B cell (primary cell): Measurements from ENCODE around the gene TMEM236. TPM values are rescaled to one million over a fixed set of nuclear protein-coding genes. Genes with fewer than 3 reads are reported as not detected.

Experiments
- ATAC-seq: fragments of 200-7000 bp; cut with Tn5 transposase; one replicate; pipeline ENCODE4 v1.10.0; 2021; ENCODE audit warnings: low read depth, mild to moderate bottlenecking, moderate number of reproducible peaks, moderate library complexity
- CTCF ChIA-PET: fragments of 350-600 bp; sonication (Branson Sonifier 250); formaldehyde crosslinking; loops from one replicate; lab custom pipeline; 2021; ENCODE audit warnings: antibody characterized with exemption, inconsistent platforms; lab: Charles Lee
- POLR2A ChIA-PET: fragments of 350-600 bp; sonication (Branson Sonifier 250); formaldehyde crosslinking; loops from one replicate; lab custom pipeline; 2021; ENCODE audit warnings: antibody characterized with exemption; lab: Charles Lee
- DNase-seq: peaks from one replicate; pipeline ENCODE4 v3.0.0; 2013
- H2AFZ ChIP-seq: 2 replicates; pipeline ENCODE4 v1.6.1; 2012; ENCODE audit warnings: mild to moderate bottlenecking, low read depth, low read length; ENCODE audit not compliant: insufficient read depth, poor library complexity, severe bottlenecking
- H3K27ac ChIP-seq, 2 donors: 1 replicate in 1 of 2; 2 replicates in 1 of 2; pipeline ENCODE4 v1.5.1; 2012 to 2013; ENCODE audit warnings: low read length in 2 of 2, mild to moderate bottlenecking in 2 of 2, moderate library complexity in 1 of 2
- H3K27me3 ChIP-seq, 4 experiments: fragments of 200-600 bp in 1 of 4; sonication (generic) in 1 of 4; replicated peaks in 1 of 4; 1 replicate in 2 of 4; 2 replicates in 2 of 4; pipeline versions ENCODE4 v1.6.1 to v1.7.0; 2013 to 2016; ENCODE audit warnings: low read length in 3 of 4, mild to moderate bottlenecking in 2 of 4, mixed read lengths in 1 of 4, moderate library complexity in 1 of 4; ENCODE audit not compliant: insufficient read depth in 4 of 4, control insufficient read depth in 3 of 4; ENCODE audit errors: control extremely low read depth in 1 of 4
- H3K36me3 ChIP-seq, 2 experiments: replicated peaks in 1 of 2; 1 replicate in 1 of 2; 2 replicates in 1 of 2; pipeline versions ENCODE4 v1.6.1 to v1.7.1; 2013; ENCODE audit warnings: low read length in 1 of 2; ENCODE audit not compliant: insufficient read depth in 2 of 2, control insufficient read depth in 1 of 2; ENCODE audit errors: control extremely low read depth in 1 of 2, extremely low read depth in 1 of 2
- H3K4me1 ChIP-seq, 2 donors: fragments of 200-600 bp in 1 of 2; sonication (generic) in 1 of 2; 1 replicate in 1 of 2; 2 replicates in 1 of 2; pipeline versions ENCODE4 v1.5.1 to v1.6.1; 2013 to 2017; ENCODE audit warnings: low read length in 2 of 2; ENCODE audit not compliant: control insufficient read depth in 2 of 2, insufficient read depth in 2 of 2
- H3K4me2 ChIP-seq: replicated peaks from 2 replicates; pipeline ENCODE3; 2012; ENCODE audit warnings: mild to moderate bottlenecking, low read depth, low read length; ENCODE audit not compliant: poor library complexity, severe bottlenecking
- H3K4me3 ChIP-seq, 5 experiments: fragments of 200-600 bp in 1 of 5; sonication (generic) in 1 of 5; 1 replicate in 3 of 5; 2 replicates in 2 of 5; pipeline versions ENCODE4 v1.5.1 to v1.7.0; 2011 to 2016; ENCODE audit warnings: low read length in 4 of 5, mild to moderate bottlenecking in 4 of 5, low read depth in 2 of 5, control low read depth in 1 of 5, moderate library complexity in 1 of 5; ENCODE audit not compliant: insufficient read depth in 1 of 5; ENCODE audit errors: control extremely low read depth in 1 of 5, extremely low read depth in 1 of 5
- H3K79me2 ChIP-seq: fragments of 200-600 bp; sonication (generic); one replicate; pipeline ENCODE4 v1.6.0; 2016; ENCODE audit warnings: low read length; ENCODE audit not compliant: control insufficient read depth, insufficient read depth
- H3K9ac ChIP-seq: fragments of 200-600 bp; sonication (generic); 2 replicates; pipeline ENCODE4 v1.6.1; 2017; ENCODE audit warnings: mild to moderate bottlenecking, low read length, moderate library complexity
- H3K9me3 ChIP-seq, 3 donors: one replicate each; pipeline versions ENCODE4 v1.6.1 to v1.7.1; 2013; ENCODE audit warnings: low read length in 2 of 3; ENCODE audit not compliant: control insufficient read depth in 2 of 3, insufficient read depth in 1 of 3; ENCODE audit errors: control extremely low read depth in 1 of 3
- H4K20me1 ChIP-seq: 2 replicates; pipeline ENCODE4 v1.6.0; 2012; ENCODE audit warnings: mild to moderate bottlenecking, low read length; ENCODE audit not compliant: insufficient read depth, control insufficient read depth, poor library complexity, severe bottlenecking
- H3K27ac Mint-ChIP-seq: one replicate; pipeline ENCODE4 v1.8.0; 2021; ENCODE audit warnings: mixed read lengths
- H3K27me3 Mint-ChIP-seq: one replicate; pipeline ENCODE4 v1.8.0; 2021; ENCODE audit warnings: mixed read lengths
- H3K4me1 Mint-ChIP-seq: one replicate; pipeline ENCODE4 v1.8.0; 2021; ENCODE audit warnings: mixed read lengths
- H3K4me3 Mint-ChIP-seq: one replicate; pipeline ENCODE4 v1.8.0; 2021; ENCODE audit warnings: mixed read lengths
- H3K9me3 Mint-ChIP-seq: one replicate; pipeline ENCODE4 v1.8.0; 2022; ENCODE audit warnings: mixed read lengths; ENCODE audit not compliant: insufficient read depth
- EZH2 ChIP-seq: IDR thresholded peaks from 2 replicates; pipeline ENCODE4 v1.6.1; 2012; ENCODE audit warnings: borderline replicate concordance, low read depth, mild to moderate bottlenecking, moderate library complexity, low read length; ENCODE audit not compliant: insufficient read depth, poor library complexity, severe bottlenecking
- WGBS: methylation state at CpG from one replicate; pipeline ENCODE4 v1.1.5; 2013; ENCODE audit warnings: missing lambda C conversion rate; ENCODE audit not compliant: insufficient coverage; 5-methylcytosine and 5-hydroxymethylcytosine counted together
- intact Hi-C: fragments of 100-400 bp; cut with micrococcal nuclease; formaldehyde crosslinking; loops from one replicate; pipeline ENCODE4 v1.10.0; 2022
- polyA plus RNA-seq: library from polyadenylated mRNA; depleted of rRNA; stranded (reverse); fragments of >200 nt; gene quantifications from 2 replicates; pipeline ENCODE4 v1.2.3, GENCODE V29; 2012
- total RNA-seq, 2 donors: library from RNA; stranded (reverse); fragments of 120-200 nt in 1 of 2; gene quantifications; 1 replicate in 1 of 2; 2 replicates in 1 of 2; pipeline versions ENCODE4 v1.2.3 to v1.2.4, GENCODE V29; 2013 to 2022
- TF ChIP-seq, protein P1 (sequence below): fragments of 200-600 bp; IDR thresholded peaks from one replicate; pipeline ENCODE4 v1.8.0; 2022; ENCODE audit warnings: antibody characterized with exemption, mild to moderate bottlenecking

The TMEM236 gene
- total and polyA plus RNA-seq, 2 donors (not counting 1 experiment from before 2014, with no cell fraction given) = 0.09 to 0.27 TPM

DNA sequence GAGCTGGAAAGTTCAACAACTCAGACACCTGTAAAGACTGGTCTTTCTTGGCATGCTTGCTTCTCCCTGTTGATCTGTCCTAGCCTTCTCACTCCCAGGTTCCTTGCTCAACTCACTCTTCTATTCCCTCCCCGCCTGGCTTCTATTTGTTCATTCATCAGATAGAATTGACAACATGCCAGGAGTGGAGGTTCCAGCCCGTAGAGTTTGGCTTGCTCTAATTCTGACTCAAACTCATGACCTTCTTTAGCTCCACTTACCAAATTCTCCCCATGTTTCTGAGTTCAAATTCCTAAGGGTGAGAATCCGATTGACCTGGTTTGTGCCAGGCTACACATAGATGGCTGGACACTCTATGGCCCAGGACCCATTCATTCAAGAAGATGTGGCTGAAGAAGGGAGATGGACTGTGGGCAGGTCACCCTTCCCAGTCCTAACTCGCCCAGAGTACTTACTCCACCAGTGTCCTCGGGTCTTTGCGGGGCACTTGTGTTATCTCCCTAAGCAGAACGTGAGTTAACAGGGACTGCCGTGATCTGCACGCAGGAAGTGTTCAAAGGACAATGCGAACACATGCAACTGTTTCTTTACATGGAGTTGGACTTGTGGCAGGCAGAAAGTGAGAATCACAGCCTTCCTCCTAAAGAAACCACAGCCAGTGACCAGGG, 4.0 kb upstream of the TMEM236 start:
- ChIA-PET CTCF (interaction anchor here (1.3 kb wide), 1 partner anchor 138 kb away, joined by 3 read pairs; no protein-coding TSS in a partner anchor), POLR2A (no interaction called here)
- no peaks in the 10 kb centered on the region for H3K9me3 Mint-ChIP-seq
- Histone ChIP-seq H4K20me1 (no peaks in the 10 kb centered on the region), H3K4me2 (no peak overlapping the region), H3K79me2 (no peaks in the 10 kb centered on the region), H3K4me3 (no peak overlapping the region), H2AFZ (no peak overlapping the region), H3K36me3 (no peaks in the 10 kb centered on the region), H3K27me3 (no peaks in the 10 kb centered on the region), H3K9me3 (no peaks in the 10 kb centered on the region), H3K4me1 (no peaks in the 10 kb centered on the region), H3K9ac (no peak overlapping the region), H3K27ac (no peak overlapping the region)
- no peak overlapping the region for H3K4me3 Mint-ChIP-seq
- no peak for ATAC-seq
- DNase-seq = no peak
- H3K27ac Mint-ChIP-seq = no peak overlapping the region
- H3K4me1 Mint-ChIP-seq = peaks cover 4% of the 10 kb centered on the region
- intact Hi-C loops = no loop called here
- no peak for TF ChIP-seq EZH2
- TF ChIP-seq, protein P1, sequence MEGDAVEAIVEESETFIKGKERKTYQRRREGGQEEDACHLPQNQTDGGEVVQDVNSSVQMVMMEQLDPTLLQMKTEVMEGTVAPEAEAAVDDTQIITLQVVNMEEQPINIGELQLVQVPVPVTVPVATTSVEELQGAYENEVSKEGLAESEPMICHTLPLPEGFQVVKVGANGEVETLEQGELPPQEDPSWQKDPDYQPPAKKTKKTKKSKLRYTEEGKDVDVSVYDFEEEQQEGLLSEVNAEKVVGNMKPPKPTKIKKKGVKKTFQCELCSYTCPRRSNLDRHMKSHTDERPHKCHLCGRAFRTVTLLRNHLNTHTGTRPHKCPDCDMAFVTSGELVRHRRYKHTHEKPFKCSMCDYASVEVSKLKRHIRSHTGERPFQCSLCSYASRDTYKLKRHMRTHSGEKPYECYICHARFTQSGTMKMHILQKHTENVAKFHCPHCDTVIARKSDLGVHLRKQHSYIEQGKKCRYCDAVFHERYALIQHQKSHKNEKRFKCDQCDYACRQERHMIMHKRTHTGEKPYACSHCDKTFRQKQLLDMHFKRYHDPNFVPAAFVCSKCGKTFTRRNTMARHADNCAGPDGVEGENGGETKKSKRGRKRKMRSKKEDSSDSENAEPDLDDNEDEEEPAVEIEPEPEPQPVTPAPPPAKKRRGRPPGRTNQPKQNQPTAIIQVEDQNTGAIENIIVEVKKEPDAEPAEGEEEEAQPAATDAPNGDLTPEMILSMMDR = no peak
- no peaks in the 10 kb centered on the region for H3K27me3 Mint-ChIP-seq
- WGBS = 92% methylated on average over 5 of the region's 10 CpGs

DNA sequence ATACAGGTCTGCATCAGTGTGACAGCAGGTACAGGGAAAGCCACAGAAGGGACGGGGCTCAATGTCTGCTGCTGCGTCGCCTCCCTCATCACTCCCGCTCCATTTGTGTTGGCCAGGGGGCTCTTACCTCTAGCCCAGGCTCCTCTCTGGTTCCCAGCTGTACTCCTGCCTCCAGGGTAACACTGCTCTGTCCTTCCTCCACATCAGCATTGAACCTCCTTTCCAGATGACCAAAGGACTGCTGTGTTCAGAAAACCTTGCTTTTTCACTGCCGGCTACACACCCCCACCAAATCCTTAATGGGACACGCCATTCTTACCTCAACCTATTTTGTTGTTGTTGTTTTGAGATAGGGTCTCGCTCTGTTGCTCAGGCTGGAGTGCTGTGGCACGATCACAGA, 2.1 kb upstream of the TMEM236 start:
- no peaks in the 10 kb centered on the region for H3K4me1 Mint-ChIP-seq
- CTCF ChIA-PET = no interaction called here
- POLR2A ChIA-PET = no interaction called here
- no peaks in the 10 kb centered on the region for H3K36me3 ChIP-seq
- no peak overlapping the region for H3K9ac ChIP-seq
- H3K27me3 ChIP-seq = no peaks in the 10 kb centered on the region
- intact Hi-C loops = no loop called here
- H3K27me3 Mint-ChIP-seq = no peaks in the 10 kb centered on the region
- H3K4me2 ChIP-seq = no peak overlapping the region
- no peaks in the 10 kb centered on the region for H3K4me1 ChIP-seq
- WGBS = 98% methylated on average over 5 of the region's 8 CpGs
- TF ChIP-seq, protein P1 = no peak
- TF ChIP-seq EZH2 = no peak
- ATAC-seq (no peak), DNase-seq (no peak)
- no peaks in the 10 kb centered on the region for H3K9me3 Mint-ChIP-seq
- no peak overlapping the region for H3K27ac Mint-ChIP-seq
- H3K27ac ChIP-seq = no peak overlapping the region
- H3K4me3 Mint-ChIP-seq = no peak overlapping the region
- no peaks in the 10 kb centered on the region for H4K20me1 ChIP-seq
- H3K4me3 ChIP-seq = no peak overlapping the region
- H3K9me3 ChIP-seq = no peaks in the 10 kb centered on the region
- H3K79me2 ChIP-seq = no peaks in the 10 kb centered on the region
- H2AFZ ChIP-seq = no peak overlapping the region
